Breast epithelium (tissue), 4 donors: Measurements from ENCODE around the gene CAB39. TPM values are rescaled to one million over a fixed set of nuclear protein-coding genes. Genes with fewer than 3 reads are reported as not detected.

ENCODE experiments used
- DNase-seq, 2 donors: peaks; one replicate each; pipeline ENCODE4 v3.0.0-alpha.2; 2019; ENCODE audit warnings: low spot score in 2 of 2
- H3K27ac ChIP-seq, 2 donors: fragments of 200-600 bp; sonication (generic) in 1 of 2; one replicate each; pipeline ENCODE4 v1.5.1; 2016 to 2019; ENCODE audit warnings: mild to moderate bottlenecking in 1 of 2
- H3K27me3 ChIP-seq, 2 donors: fragments of 200-600 bp; sonication (generic) in 1 of 2; one replicate each; pipeline versions ENCODE4 v1.5.1 to v1.6.0; 2017 to 2019; ENCODE audit warnings: control low read depth in 1 of 2, mild to moderate bottlenecking in 1 of 2
- H3K36me3 ChIP-seq: fragments of 200-600 bp; one replicate; pipeline ENCODE4 v1.5.1; 2019
- H3K4me1 ChIP-seq, 2 donors: fragments of 200-600 bp; sonication (generic); one replicate each; pipeline ENCODE4 v1.5.1; 2016 to 2019; ENCODE audit warnings: control low read depth in 1 of 2
- H3K4me3 ChIP-seq, 3 donors: fragments of 200-600 bp; sonication (generic); 1 replicate in 2 of 3; 2 replicates in 1 of 3; pipeline ENCODE4 v1.5.1; 2016 to 2019; ENCODE audit warnings: mild to moderate bottlenecking in 3 of 3, moderate library complexity in 2 of 3
- H3K9me3 ChIP-seq, 2 donors: fragments of 200-600 bp; sonication (generic) in 1 of 2; one replicate each; pipeline ENCODE4 v1.5.1; 2016 to 2019; ENCODE audit warnings: control low read depth in 1 of 2
- POLR2A ChIP-seq: fragments of 450-650 bp; IDR thresholded peaks from one replicate; pipeline ENCODE4 v1.6.1; 2016; ENCODE audit warnings: antibody characterized with exemption, mild to moderate bottlenecking, moderate library complexity
- POLR2AphosphoS5 ChIP-seq, 3 donors: sonication (generic); formaldehyde crosslinking; IDR thresholded peaks; one replicate each; pipeline ENCODE4 v1.6.1; 2017; ENCODE audit warnings: antibody characterized with exemption in 3 of 3
- intact Hi-C: fragments of 100-400 bp; cut with DNase I; formaldehyde crosslinking; loops from one replicate; pipeline ENCODE4 v1.15.1; 2023; ENCODE audit warnings: low total_unique reads
- total RNA-seq, 3 donors: library from RNA; depleted of rRNA; stranded (reverse); fragments of >200 nt; gene quantifications; one replicate each; pipeline ENCODE4 v1.1.0, GENCODE V29; 2016
- TF ChIP-seq, protein P1 (sequence below), 3 donors: fragments of 450-650 bp; IDR thresholded peaks; one replicate each; pipeline ENCODE4 v1.5.1; 2016 to 2017; ENCODE audit warnings: antibody characterized with exemption in 3 of 3, mild to moderate bottlenecking in 3 of 3, moderate library complexity in 3 of 3

CAB39 gene
- total RNA-seq, 3 donors from 2014 or later, result 79.0 to 85.9 (median 83.4) TPM

DNA sequence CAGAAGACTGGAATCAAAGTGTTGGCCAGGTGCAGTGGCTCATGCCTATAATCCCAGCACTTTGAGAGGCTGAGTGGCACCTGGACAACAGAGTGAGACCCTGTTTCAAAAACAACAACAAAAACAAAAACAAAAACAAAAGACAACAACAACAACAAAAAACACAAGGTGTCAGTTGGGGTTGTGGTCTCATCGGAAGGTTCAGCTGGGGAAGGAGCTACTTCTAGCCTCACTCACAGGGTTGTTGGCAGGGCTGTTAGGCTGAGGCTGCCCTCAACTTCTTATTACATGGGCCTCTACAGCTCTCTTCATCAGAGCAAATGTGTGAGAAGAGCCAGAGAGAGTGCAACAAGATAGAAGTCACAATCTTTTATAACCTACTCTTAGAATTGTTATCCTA lies 34.6 kb upstream of the CAB39 start:
- Histone ChIP-seq H3K27me3 (no peaks in the 10 kb centered on the region), H3K27ac (no peak overlapping the region), H3K4me1 (no peaks in the 10 kb centered on the region), H3K9me3 (peaks cover 0 to 6% of the 10 kb centered on the region in 2 donors), H3K4me3 (no peak overlapping the region), H3K36me3 (no peaks in the 10 kb centered on the region)
- intact Hi-C loops, result no loop called here
- DNase-seq, result no peak
- no peak for TF ChIP-seq POLR2AphosphoS5 (IDR thresholded peaks at IDR 0.05)
- no peak for TF ChIP-seq POLR2A
- TF ChIP-seq, protein P1, sequence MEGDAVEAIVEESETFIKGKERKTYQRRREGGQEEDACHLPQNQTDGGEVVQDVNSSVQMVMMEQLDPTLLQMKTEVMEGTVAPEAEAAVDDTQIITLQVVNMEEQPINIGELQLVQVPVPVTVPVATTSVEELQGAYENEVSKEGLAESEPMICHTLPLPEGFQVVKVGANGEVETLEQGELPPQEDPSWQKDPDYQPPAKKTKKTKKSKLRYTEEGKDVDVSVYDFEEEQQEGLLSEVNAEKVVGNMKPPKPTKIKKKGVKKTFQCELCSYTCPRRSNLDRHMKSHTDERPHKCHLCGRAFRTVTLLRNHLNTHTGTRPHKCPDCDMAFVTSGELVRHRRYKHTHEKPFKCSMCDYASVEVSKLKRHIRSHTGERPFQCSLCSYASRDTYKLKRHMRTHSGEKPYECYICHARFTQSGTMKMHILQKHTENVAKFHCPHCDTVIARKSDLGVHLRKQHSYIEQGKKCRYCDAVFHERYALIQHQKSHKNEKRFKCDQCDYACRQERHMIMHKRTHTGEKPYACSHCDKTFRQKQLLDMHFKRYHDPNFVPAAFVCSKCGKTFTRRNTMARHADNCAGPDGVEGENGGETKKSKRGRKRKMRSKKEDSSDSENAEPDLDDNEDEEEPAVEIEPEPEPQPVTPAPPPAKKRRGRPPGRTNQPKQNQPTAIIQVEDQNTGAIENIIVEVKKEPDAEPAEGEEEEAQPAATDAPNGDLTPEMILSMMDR (IDR thresholded peaks at IDR 0.05), result no peak

DNA sequence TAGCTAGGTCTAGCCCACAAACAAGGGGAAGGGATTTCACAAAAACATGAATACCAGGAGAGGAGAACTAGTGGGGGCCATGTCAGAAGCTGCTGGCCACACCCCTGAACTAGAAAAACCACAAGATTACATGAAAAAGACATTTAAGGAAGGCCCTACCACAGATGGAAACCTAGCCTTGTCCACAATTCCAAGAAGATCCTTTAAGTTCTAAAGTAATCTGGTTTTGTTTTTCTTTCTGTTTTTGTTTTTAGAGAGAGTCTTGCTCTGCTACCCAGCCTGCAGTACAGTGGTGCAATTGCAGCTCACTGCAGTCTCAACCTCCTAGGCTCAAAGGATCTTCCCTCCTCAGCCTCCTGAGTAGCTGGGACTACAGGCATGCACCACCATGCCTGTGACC lies 34.2 kb upstream of the CAB39 start:
- H3K4me1 ChIP-seq, result no peaks in the 10 kb centered on the region
- intact Hi-C loops, result no loop called here

DNA sequence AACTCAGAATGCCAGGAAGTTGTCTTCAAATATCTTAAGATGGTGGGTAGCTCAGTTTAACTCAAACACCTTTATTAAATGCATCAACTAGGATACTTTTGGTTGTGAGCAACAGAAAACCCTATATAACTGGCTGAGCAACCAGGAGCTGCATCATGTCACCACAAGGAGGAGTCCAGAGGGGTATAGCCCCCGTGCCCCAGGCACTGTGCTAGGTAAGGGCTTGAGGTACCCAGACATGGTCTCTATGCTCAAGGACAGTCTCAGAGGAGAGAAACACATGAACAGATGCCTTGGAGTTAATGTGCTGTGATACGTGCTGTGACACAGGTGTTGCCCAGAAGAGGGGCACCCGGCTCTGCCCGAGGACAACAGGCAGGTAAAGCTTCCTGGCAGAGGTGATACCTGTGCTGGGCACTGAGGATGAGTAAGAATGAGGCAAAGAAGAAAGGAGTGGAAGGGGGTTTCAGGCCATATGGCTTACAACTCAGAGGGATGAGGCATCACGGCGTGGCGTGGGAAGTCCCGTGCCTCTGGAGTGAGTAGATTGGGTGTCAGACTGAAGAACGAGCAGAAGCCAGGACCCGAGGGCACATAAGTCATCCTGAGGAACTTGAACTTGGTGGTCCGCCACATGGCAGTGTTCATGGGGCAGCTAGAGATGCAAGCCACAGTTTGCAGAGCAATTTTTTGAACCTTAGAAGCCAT lies 32.0 kb upstream of the CAB39 start:
- H3K27ac ChIP-seq, result no peak overlapping the region
- no peak for DNase-seq
- H3K9me3 ChIP-seq, result peaks cover 0 to 6% of the 10 kb centered on the region in 2 donors
- H3K4me1 ChIP-seq, result no peaks in the 10 kb centered on the region
- no peaks in the 10 kb centered on the region for H3K36me3 ChIP-seq
- no peak overlapping the region for H3K4me3 ChIP-seq
- TF ChIP-seq, protein P1 (IDR thresholded peaks at IDR 0.05), result no peak
- TF ChIP-seq POLR2A (no peak), POLR2AphosphoS5 (IDR thresholded peaks at IDR 0.05) (no peak)
- intact Hi-C loops, result no loop called here
- no peaks in the 10 kb centered on the region for H3K27me3 ChIP-seq

More for the DNA sequence above, 34.2 kb upstream of the CAB39 start:
- H3K9me3 ChIP-seq, result peaks cover 0 to 6% of the 10 kb centered on the region in 2 donors
- no peak overlapping the region for H3K4me3 ChIP-seq
- DNase-seq, result no peak
- H3K36me3 ChIP-seq, result no peaks in the 10 kb centered on the region
- TF ChIP-seq, protein P1 (IDR thresholded peaks at IDR 0.05), result no peak
- TF ChIP-seq POLR2A (no peak), POLR2AphosphoS5 (IDR thresholded peaks at IDR 0.05) (no peak)
- H3K27ac ChIP-seq, result no peak overlapping the region
- H3K27me3 ChIP-seq, result no peaks in the 10 kb centered on the region

DNA sequence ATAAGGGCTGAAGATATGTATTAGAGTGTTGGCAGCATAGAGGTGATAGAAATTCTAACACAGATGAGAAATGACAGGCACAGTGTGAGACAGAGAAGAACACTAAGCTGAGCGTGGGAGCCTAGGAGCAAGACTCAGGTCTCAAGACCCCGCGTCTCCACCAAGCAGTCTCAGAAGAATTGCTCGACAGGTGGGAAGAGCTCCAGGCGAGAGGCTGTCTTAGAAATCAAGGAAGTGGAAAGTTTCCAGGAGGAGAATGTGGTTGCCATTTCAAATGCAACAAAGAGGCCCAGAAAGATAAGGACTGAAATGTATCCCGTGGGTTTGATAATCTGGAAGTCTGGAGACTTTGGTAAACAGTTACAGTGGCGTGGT lies 31.5 kb upstream of the CAB39 start:
- Histone ChIP-seq H3K9me3 (peaks cover 0 to 6% of the 10 kb centered on the region in 2 donors), H3K36me3 (no peaks in the 10 kb centered on the region), H3K4me3 (no peak overlapping the region), H3K27ac (no peak overlapping the region), H3K4me1 (no peaks in the 10 kb centered on the region), H3K27me3 (no peaks in the 10 kb centered on the region)
- intact Hi-C loops, result no loop called here
- no peak for TF ChIP-seq POLR2AphosphoS5 (IDR thresholded peaks at IDR 0.05)
- no peak for TF ChIP-seq POLR2A
- TF ChIP-seq, protein P1 (IDR thresholded peaks at IDR 0.05), result no peak
- DNase-seq, result no peak

DNA sequence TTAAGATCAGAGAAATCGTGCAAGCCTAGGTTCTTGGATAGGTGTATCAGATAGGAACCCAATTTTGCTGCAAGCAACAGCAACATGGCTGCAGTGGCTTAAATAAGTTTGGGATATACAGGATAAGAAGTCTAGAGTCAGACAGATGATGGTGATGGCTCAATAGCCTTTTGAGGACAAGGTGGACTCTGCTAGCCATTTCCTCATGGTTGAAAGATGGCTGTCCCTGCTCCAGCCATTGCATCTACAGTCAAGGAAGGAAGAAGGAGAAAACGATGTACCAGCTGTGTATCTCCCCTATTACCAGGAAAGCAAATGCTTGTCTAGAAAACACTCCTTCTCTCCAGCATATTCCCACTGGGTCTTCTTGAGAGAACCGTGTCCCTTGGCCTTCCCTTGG lies 30.1 kb upstream of the CAB39 start:
- no peak overlapping the region for H3K27ac ChIP-seq
- no peaks in the 10 kb centered on the region for H3K36me3 ChIP-seq
- peaks cover 0 to 6% of the 10 kb centered on the region in 2 donors for H3K9me3 ChIP-seq
- DNase-seq, result no peak
- no peak overlapping the region for H3K4me3 ChIP-seq
- no peaks in the 10 kb centered on the region for H3K4me1 ChIP-seq
- TF ChIP-seq, protein P1 (IDR thresholded peaks at IDR 0.05), result no peak
- TF ChIP-seq POLR2AphosphoS5 (IDR thresholded peaks at IDR 0.05) (no peak), POLR2A (no peak)
- intact Hi-C loops, result no loop called here
- H3K27me3 ChIP-seq, result no peaks in the 10 kb centered on the region
